SU-DHL-6 (cell line): ENCODE results near the gene PARL.

Source experiments
- CTCF ChIP-seq: fragments of 200-600 bp; sonication (generic); IDR thresholded peaks from one replicate; pipeline ENCODE4 v1.5.1; 2017; ENCODE audit warnings: antibody characterized with exemption, mild to moderate bottlenecking, low read length, moderate library complexity; ENCODE audit not compliant: insufficient read depth, poor library complexity, severe bottlenecking
- EZH2phosphoT487 ChIP-seq: fragments of 200-600 bp; sonication (generic), shearing (Covaris generic); conservative IDR thresholded peaks from 2 replicates; pipeline ENCODE4 v1.6.1; 2018; ENCODE audit warnings: mild to moderate bottlenecking, antibody characterized with exemption, low read length, moderate library complexity, mixed read lengths

DNA sequence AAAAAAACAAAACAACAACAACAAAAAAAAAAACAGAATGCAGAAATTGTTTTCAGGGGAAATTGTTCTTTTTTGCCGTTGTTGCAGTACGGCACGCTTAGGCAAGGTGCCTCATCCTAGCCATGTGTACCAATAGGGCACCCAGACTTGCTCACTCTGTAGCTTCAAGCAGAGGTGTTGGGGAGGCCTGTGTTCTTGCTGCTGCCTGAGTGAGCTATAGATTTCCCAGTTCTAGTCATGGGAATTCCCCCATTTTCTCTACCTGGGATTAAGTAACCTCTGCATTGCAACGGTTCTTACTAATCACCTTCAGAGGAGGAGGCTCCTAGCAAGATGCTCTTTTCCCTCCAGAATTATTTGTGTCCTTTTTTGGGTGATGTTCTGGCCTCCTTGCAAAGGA, 12.9 kb upstream of the PARL start:
- TF ChIP-seq CTCF: no peak
- TF ChIP-seq EZH2phosphoT487: no peak
